GM18517 (cell line): Measurements from ENCODE around the gene TSHR.
"Not testable (repeated sequence)": the region's sequence is repeated elsewhere in the genome, so short reads cannot be mapped to it uniquely, and the experiment has no call there.

ENCODE experiments used
- ATAC-seq: cut with Tn5 transposase; IDR thresholded peaks from one replicate; pipeline ENCODE4 v1.9.1; 2021; ENCODE audit warnings: mild to moderate bottlenecking, moderate library complexity; ENCODE audit not compliant: unreplicated experiment

Gene TSHR

DNA sequence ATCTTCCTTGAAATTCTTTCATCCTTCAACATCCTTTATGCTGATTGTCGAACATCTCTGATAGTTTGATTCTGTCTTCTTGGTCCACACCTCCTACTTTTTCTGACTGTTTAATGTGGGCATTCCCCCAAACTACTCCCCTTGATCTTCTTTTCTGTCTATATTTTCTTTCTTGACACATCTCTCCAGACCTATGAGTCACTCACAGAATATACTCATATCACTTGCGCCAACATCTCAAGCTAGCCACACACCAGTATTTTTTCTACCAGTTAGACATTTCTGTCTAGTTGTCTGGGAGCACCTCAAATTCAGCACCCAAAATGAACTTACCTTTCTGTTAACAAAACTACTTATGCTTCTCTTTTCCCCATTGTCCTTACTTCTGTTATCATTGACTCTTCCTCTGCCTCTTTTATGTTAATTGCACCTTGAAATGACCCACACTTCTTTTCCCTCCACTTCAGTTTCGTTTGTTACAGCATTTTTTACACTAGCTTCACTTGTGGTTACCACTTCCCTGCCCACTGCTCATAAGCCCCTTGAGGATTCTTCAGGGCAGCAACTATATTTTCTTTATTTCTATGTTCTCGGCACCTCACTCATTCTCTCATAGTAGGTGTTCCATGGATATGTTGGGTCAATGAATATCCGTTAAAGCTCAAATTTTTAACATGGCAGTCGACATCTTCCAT lies 33.5 kb downstream of the TSHR start:
- ATAC-seq = peak; percentile 69

DNA sequence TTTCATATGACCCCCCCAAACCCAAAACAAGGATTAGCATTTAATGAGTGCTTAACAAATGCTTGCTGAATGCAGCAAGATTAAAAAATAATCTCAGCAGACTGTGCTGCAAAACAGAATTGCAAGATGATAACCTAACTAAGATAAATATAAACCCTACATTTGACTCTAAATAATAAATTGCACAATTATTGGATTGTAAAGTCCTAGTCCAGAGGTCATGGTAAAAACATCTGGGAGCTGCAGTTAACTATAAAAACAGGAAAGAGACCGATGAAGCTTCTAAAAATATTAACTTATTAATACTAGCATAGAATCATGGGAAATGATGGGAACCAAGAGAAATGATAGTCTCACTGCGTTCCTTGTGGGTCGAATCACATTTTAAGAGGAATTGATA lies 37.2 kb downstream of the TSHR start:
- no peak for ATAC-seq

DNA sequence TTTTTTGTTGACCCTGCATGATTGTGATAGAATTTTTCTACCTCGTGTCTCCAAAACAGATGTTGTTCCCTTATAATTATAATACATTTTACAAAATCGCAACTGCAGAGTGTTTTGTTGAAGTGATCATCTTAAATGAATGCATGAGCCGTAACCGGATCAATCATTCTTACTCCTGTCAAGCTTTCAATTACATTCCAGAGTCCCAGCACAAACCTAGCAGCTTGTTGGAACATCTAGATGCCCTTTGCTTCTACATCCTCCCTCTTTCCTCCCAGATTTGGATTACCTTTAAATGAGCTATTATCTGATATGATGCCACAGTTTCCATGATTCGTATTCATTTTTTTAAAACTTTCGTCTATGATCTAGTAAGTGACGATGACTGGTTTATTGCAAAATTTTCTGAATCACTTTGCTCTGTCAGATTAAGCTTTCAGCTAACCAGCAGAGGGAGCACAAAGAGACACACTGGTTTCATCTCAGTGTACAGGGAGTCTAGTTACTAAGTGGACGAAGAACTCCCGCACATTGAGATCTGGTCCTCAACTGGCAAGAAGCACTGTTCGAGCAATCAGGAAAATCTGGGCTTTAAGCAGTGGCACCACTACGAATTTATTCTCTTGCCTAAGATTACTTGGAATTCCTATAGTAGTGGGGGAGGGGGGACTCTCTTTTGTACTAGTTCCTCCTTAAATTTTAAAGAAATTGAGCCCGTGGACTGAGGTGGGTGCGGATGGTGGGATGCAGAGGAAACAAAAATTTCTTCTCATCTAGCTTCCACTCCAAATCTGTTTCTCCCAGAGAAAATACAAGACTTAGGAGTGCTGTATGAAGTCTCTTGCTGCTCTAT lies 40.9 kb downstream of the TSHR start:
- ATAC-seq = peak; percentile 86

- no peak for ATAC-seq
Measured at GRCh38 chr14:81001447-81001846, 46.0 kb downstream of the TSHR start.

GRCh38 chr14:81004575-81004974 lies 49.2 kb downstream of the TSHR start:
- ATAC-seq = no peak

DNA sequence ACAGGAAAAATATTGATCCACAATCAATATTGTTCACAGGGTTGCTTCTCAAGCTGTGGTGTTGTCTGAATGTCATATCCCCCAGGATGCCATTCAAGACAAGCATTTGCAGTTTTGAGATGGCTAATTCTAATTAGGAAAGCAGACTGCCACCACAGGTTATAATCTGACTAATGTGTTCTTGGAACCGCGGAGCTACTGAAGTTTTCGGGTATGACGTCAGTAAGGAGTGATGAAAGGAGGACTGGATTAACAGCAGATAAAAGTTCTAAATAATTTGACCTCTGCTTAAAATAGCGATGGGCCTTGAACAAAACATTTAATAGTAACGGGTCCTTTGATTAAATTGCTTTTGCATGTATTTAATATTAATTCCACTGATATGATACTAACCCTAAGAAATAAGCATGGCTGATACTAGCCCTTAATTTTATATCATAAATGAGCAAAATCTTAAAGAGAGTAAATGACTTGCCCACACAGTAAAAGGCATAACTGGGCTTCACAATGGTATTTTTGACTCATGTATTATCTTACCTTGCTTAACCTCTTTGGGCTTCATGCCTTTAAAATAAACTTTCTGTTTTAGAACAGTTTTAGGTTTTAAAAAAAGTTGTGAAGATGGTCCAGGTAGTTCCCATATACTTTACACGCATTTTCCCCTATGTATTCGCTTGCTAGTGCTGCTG lies 50.3 kb downstream of the TSHR start:
- no peak for ATAC-seq

GRCh38 chr14:81006266-81006665 lies 50.8 kb downstream of the TSHR start:
- no peak for ATAC-seq

DNA sequence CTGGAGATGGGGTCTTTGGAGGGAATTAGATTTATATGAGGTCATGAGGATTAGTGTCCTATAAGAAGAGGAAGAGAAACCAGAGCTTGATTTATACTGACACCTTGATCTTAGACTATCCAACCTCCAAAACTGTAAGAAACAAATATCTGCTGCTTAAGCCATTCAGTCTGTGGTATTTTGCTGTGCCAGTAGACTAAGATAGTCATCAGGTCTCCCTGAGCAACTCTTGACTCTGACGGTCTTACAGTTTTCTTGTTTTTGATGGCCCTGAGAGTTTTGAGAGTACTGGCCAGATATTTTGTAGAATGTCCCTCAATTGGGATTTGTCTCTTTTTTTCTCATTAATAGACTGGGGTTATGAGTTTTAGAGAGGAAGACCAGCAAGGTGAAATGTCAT lies 51.7 kb downstream of the TSHR start:
- no peak for ATAC-seq

- ATAC-seq = no peak
Measured at GRCh38 chr14:81009346-81009745, 53.9 kb downstream of the TSHR start.

- no peak for ATAC-seq
Measured at GRCh38 chr14:81018251-81018650, 62.8 kb downstream of the TSHR start.

- ATAC-seq = no peak
Measured at GRCh38 chr14:81018684-81019083, 63.3 kb downstream of the TSHR start.

DNA sequence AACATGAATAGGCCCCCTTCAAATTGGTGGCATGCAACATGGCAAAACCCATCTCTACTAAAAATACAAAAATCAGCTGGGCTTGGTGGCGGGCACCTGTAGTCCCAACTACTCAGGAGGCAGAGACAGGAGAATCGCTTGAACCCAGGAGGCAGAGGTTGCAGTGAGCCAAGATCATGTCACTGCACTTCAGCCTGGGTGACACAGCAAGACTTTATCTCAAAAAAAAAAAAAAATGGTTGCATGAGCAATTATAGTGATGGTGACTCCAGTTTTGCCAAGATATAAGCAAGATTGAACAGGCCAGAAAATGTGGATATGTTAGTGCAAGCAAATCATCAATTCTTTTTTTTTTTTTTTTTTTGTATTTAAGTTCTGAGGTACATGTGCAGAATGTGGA lies 63.7 kb downstream of the TSHR start:
- not testable (repeated sequence) for ATAC-seq

GRCh38 chr14:81023095-81023710 lies 67.8 kb downstream of the TSHR start:
- no peak for ATAC-seq

GRCh38 chr14:81028461-81028860 lies 73.0 kb downstream of the TSHR start:
- no peak for ATAC-seq

GRCh38 chr14:81031488-81031887 lies 76.1 kb downstream of the TSHR start:
- ATAC-seq = no peak

GRCh38 chr14:81033698-81034240 lies 78.3 kb downstream of the TSHR start:
- ATAC-seq = no peak

DNA sequence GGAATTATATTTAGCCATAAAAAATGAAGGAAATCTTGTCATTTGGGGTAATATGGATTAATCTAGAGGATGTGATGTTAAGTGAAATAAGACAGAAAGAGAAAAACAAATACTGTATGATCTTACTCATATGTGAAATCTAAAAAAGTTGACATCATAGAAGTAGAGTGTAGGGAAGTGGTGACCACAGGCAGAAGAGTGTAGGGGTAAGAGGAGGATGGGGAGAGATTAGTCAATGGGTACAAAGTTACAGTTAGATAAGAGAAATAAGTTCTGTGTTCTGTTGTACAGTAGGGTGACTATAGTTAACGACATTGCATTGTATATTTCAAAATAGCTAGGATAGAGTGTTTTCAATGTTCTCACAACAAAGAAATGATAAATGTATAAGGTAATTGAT lies 87.0 kb downstream of the TSHR start:
- no peak for ATAC-seq

DNA sequence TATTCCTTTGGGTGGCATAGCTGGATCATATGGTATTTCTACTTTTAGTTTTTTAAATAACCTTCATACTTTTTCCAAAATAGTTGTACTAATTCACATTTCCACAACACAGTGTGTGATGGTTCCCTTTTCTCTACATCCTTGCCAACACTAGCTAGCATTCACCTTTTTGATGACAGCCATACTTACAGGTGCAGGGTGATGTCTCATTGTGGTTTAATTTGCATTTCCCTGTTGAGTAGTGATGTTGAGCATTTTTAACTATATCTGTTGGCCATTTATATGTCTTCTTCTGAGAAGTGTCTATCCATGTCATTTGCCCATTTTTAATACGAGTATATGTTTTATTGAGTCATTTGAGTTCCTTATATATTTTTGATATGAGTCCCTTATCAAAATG lies 96.1 kb downstream of the TSHR start:
- ATAC-seq = no peak

DNA sequence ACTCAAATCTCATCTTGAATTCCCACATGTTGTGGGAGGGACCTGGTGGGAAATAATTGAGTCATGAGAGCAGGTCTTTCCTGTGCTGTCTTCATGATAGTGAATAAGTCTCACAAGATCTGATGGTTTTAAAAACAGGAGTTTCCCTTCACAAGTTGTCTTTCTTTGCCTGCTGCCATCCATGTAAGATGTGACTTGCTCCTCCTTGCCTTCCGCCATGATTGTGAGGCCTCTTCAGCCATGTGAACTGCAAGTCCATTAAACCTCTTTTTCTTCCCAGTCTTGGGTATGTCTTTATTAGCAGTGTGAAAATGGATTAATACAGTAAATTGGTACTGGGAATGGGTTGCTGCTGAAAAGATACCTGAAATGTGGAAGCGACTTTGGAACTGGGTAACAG lies 98.6 kb downstream of the TSHR start:
- not testable (repeated sequence) for ATAC-seq

DNA sequence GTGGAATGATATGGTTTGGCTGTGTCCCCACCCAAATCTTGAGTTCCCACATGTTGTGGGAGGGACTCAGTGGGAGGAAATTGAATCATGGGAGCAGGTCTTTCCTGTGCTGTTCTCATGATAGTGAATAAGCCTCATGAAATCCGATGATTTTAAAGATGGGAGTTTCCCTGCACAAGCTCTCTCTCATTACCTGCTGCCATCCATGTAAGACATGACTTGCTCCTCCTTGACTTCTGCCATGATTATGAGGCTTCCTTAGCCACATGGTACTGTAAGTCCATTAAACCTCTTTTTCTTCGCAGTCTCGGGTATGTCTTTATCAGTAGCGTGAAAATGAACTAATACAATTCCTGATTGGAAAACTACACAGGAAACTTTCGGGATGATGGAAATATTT lies 100.5 kb downstream of the TSHR start:
- ATAC-seq = no peak

- ATAC-seq = no peak
Measured at GRCh38 chr14:81062380-81062779, 107.0 kb downstream of the TSHR start.
